GM10847 (cell line): ENCODE measurements around the gene MAN2B2.

Experiments
- POLR2A ChIP-seq: IDR thresholded peaks from 2 replicates; pipeline ENCODE4 v1.6.1; 2011; ENCODE audit not compliant: insufficient read length; ENCODE audit errors: extremely low read depth

The MAN2B2 gene

DNA sequence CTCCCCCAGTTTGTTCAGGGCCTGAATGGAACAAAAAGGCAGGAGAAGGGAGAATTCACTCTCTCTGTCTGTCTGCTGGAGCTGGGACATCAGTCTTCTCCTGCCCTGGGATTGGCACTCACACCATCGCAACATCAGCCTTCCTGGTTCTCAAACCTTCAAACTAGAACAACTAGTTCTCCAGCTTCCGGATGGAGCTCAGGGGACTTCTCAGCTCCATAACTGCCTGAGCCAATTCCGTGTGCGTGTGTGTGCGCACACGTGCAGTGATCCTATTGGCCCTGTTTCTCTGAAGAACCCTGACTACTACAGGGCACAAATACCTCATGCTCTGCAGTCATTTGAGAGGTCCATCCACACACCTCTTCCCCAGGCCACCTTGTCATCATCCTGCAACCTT, 18.7 kb upstream of the MAN2B2 start:
- no peak for TF ChIP-seq POLR2A

DNA sequence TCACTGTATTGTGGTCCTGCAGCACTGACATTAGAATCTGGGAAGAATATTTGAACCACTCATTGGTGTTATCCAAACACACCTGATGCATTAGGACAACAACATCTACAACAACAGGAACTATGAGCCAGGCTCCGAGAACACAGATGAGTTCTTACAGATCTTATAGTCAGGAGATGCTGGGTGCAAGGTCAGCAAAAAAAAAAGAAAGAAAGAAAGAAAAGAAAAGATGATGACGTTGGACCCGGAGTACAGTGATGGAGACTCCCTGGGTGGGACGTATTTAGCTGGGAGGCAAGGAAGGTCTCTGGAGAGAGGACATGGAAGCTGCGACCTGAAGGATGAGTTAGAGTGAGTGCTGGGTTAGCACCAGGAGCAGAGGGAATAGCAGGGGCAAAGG, 17.8 kb upstream of the MAN2B2 start:
- no peak for TF ChIP-seq POLR2A

DNA sequence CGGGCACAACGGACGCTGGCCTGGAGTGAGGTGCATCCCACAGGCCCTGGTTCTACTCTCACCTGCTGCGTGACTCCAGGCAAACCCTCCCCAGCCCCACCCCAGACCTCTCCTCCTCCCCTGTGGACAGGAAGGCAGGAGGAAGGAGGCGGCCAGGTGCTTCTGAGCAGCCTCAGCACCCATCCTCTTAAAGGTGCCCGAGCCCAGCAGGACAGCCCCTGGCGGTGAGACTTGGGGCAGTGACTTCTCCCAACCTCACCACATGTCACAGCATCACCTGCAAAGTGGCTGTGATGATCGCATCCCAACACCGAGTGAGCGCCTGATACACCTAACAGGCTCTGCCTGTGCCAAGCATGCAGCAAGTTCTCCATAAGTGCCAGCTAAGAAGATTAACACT, 17.1 kb upstream of the MAN2B2 start:
- TF ChIP-seq POLR2A = no peak

DNA sequence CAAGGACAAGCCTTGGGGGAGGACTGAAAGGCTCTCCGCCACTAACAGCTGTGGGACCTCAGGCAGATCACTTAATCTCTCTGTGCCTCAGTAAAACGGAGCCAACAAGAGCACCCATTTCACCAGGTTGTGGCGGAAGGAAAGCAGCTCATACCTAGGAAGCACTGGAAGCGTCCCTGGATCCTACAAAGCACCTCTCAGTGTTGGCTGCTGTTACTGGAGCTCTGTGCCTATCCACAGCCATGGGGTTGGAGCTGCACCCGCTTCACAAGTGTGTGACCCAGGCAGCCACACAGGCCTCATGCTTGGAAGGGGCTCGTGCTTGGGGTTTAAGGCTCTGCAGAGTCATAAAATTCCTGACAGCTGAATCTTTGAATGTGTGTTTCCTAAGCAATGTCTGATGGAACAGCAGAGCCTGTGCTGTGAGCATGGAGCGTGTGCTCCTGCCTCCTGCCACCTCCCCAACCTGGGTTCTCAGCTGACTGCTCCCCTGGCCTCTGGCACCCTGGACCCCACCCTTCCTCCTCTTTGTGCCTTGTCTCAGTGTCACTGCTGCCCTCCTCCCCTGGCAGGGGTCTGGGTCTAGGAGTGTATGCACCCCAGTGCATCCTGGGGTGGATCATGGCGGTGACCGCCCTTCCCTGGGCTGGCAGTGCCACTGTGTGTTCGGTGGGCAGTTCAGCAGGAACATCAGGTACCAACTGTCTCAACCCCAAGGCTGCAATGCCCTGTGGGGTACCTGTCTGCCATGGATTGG, 14.4 kb upstream of the MAN2B2 start:
- no peak for TF ChIP-seq POLR2A

DNA sequence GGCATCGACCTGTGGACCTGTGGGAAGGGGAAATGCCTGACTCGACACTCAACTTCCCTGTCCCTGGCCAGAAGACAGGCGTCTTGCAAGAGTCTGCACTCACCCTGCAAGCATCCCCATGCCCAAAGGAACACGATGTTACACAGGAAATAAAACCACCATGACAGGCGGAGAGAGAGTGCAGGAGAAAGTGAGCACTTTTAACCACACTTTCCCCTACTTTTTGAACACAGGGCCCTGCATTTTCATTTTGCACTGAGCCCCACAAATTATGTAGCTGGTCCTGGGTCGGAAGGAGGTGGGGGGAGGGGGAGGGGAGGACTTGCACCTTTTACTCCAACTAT, 13.8 kb upstream of the MAN2B2 start:
- TF ChIP-seq POLR2A = no peak

DNA sequence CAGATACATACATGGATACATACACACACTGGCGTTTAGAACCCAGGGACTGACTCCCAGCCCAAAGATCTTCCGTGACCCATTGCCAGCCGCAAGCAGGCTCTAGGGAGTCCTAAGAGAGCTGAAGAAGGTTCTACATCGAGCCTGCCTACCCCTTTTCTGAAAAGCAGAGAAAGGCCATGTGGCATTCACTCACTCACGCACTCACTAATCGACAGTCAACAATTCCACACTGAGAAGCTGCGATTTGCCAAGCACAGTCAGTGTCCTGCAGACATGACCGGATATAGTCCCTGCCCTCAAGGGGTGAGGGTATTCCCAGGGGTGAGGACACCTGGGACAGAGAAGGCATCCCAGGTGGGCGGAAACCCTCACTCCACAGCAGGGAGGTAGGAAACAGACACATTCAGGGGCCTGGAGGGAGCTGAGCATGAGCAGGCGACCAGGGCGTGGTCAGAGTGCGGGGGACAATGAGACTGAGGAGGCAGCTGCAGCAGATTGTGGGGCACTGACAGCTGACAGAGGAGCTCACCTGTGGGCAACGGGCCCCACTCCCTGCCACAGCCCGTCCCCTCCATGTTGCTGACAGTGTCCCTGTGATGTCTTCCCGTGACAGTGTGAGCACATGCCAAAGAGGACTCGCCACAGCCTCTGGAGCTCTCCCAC, 13.2 kb upstream of the MAN2B2 start:
- TF ChIP-seq POLR2A = no peak

DNA sequence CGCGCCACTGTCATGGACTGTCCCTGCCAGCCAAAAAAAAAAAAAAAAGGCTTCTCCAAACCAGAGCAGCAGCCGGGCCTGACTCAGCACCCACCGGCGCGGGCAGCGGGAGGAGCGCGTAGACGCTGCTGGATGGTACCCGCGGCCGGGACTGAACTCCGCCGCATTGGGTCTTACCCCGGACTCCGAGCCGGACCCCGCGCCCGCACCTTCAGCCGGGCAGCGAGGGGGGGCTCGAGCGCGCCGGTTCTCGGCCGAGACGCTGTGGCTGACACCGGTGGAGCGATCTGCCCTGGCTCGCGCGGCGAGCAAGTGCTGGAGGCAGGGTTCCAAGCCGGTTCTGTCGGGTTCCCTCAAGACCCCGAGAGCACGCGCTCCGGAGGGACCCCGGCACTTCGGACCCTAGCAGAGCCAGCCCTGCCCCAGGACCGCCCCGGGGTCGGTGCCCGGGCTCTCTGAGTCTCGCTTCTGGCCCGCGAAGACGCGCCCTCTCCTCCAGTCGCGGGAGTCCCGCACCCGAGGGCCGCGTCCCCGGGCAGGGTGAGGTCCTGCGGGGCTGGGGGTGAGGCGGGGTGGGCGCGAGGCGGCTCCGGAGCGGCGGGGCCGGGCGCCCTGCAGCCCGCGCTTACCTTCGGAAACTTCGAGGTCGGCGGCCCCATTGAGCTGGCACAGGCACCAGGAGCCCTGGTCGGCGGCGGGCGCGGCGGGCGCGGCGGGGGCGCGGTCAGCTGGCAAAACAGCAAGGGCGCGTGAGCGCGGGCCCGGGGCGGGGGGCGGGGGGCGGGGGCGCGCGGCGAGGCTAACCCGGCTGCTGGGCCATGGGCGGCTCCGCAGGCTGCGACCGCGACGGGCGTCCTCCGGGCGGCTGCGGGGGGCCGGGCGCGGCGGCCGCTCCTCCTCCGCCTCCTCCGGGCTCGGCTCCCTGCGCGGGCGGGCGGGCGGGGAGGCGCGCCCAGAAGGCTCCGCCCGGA, 11.8 kb upstream of the MAN2B2 start:
- TF ChIP-seq POLR2A = no peak

DNA sequence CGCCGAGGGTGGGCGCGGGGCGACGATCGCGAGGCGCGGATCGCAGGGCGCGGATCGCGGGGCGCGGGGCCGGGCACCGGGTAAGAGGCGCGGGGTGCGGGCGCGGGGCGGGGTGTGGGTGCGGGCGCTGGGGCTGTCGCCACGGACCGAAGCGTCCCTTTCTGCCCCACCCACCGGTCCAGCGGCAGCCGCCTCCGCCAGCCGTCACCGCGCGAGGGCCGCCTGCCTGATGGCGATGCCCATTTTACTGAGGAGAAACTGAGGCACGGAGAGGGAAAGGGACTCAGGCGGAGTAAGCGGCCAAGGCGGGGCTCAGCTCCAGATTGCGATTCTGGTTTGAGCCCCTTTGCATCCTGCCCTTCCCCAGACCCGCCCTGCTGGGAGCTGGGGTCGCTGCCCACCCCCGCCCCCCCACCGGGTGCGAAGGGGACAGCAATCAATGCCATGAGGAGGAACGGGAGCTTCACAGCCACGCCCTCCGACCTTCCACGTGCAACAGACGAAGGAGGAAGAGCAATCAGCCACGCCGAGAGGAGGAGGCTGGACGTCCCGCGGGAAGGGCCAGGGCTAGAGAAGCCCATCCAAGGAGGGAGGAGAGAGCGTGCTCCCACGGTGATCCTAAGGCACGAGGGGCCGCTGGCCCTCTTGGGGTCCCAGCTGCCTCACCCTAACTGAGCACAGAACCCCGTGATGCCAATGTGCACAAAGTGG, 10.9 kb upstream of the MAN2B2 start:
- TF ChIP-seq POLR2A = no peak

DNA sequence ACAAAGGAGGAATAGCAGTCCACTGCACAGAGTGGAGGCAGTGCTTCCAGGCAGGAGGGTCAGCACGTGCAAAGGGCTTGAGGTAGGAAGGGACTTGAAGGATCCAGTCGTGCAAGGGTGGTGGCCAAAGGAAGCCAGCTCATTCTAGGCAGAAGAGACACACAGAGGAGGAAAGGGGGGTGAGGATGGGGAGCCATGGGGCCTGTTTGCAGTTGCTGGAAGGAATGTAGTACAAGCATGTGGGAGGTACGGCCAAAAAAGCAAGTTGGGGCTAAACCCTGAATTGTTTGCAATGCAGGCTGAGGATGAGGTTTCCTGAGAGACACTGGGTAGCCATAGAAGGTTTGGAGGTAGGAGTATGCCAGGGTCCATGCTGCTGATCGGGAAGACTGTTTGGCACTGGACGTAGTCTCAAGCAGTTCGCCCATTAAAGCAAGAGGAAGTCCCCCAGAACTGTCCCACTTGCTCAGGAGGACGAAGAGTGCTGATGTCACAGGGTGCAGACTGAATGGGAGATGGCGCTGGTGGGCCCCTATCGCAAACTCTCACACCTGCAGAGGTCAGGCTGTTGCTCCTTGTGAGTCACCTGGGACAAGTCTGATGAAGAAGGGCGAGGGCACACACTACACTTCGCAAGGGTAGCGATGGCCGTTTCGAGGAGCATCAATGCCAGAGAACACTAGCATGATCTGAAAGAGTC, 9.1 kb upstream of the MAN2B2 start:
- no peak for TF ChIP-seq POLR2A

DNA sequence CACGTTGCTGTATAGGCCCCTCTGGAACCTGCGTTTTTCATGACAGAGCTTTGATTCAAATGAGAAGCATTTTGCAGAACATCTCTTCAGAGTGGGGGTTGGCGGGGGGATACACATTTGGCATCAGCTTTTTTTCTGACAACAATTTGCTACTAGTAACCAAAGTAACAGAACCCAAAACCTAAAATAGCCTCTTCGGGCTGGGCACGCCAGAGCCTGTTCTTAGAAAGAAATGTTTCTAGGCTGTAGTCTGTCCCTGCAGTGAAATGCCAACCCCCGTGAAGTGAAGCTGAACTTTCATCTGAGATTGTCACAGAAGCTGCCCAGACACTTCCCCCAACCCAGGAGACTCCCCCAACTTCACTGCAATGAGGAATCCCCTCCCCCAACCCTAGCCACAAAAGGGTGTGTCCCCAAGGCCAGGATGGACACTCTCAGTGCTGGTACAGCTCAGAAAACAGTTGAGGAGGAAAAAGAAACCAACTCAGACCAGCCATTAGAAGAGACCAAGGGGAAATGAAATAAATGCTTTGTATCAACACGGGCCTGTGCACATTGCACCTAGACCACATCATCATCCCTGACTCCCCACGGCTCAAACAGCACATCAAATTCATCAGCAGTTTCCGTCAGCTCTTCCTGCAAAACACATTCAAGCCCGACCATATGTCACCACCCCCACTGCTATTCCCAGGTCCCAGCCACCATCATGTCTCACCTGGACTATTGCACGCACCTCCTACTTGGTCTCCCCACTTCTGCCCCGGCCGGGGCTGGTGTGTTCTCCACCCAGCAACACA, 8.4 kb upstream of the MAN2B2 start:
- no peak for TF ChIP-seq POLR2A

DNA sequence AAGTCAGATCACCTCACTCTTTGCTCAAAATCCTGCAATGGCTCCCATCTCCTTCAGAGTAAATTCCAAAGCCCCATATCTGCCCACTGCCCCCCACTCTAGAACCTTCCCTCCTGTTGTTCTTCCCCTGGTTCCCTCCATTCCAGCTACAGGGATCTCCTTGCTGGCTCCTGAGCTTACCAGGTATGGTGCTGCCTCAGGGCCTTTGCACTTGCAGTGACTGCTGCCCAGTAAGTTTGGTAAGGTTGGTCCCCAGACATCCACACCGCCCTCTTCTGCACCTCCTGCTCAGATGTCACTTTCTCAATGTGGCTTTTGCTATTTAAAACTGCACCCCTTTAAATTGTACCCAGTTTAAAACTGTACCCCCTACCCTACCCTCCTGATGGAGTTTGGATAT, 7.8 kb upstream of the MAN2B2 start:
- no peak for TF ChIP-seq POLR2A

DNA sequence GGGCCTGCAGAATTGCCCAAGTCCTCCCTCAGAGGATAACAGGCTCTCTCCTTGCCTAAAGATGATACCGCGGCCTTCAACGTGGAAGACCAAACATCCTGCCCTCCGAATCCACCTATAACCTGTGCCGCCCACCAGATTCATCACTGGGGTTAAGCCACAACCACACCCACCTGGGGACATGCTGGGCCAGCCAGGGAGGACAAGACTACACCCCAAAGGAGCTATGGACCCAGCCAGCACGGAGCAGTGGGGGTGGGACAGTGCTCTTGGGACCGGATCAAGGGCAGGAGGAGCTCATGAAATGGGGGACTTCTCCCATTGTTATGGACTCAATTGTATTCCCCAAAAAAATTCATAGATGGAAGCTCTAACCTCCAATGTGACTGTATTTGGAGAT, 6.8 kb upstream of the MAN2B2 start:
- no peak for TF ChIP-seq POLR2A

DNA sequence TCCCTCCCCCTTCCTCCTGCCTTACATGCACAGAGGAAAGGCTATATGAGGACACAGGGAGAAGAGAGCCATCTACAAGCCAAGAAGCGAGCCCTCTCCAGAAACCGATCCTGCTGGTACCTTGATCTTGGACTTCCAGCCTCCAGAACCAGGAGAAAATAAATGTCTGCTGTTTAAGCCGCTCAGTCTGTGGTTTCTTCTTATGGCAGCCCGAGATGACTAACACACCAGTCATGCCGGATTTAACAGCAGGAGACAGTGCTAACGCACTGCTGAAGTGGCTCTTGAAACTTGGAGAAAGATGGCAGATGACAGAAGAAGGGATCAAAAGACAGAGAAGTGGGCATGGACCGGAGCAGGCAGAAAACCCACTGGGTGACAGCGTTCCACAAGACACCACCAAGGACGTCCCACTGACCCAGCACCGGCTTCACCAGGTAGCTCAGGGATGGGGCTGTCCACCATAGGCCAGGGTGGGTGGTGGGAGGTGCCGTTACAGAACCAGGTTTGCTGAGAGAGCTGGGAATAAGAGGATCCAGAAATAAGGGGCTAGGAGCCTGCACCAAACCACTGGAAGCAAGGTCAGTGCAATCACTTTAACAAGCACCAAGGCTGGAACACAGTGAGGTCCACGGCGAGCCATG, 6.2 kb upstream of the MAN2B2 start:
- TF ChIP-seq POLR2A = no peak
